HepG2 (cell line): Measurements from ENCODE around the gene SF3A2. TPM values are rescaled to one million over a fixed set of nuclear protein-coding genes. Genes with fewer than 3 reads are reported as not detected.

ENCODE experiments used
- ATAC-seq: fragments of 200-7000 bp; cut with Tn5 transposase; 3 replicates; pipeline ENCODE4 v1.9.1; 2020; ENCODE audit warnings: mild to moderate bottlenecking, moderate library complexity
- BruUV-seq: library from RNA; stranded (reverse); fragments of 400-500 nt; replicated peaks from 2 replicates; lab custom pipeline; 2021; lab: Mats Ljungman, UMichigan
- CTCF ChIA-PET: fragments of 300-600 bp; formaldehyde crosslinking; extraction: SDS; loops from one replicate; lab custom pipeline; 2021; ENCODE audit warnings: low total read pairs, inconsistent platforms, low intra/inter-chr PET ratio; lab: Yijun Ruan, JAX
- POLR2A ChIA-PET: fragments of 350-600 bp; sonication (Branson Sonifier 250); formaldehyde crosslinking; loops from one replicate; lab custom pipeline; 2020; ENCODE audit warnings: antibody characterized with exemption, inconsistent platforms; lab: Yijun Ruan, JAX
- DNase-seq: peaks from one replicate; pipeline ENCODE4 v3.0.0-alpha.2; 2015; ENCODE audit warnings: low spot score
- FAIRE-seq: peaks from 3 replicates; lab custom pipeline; 2011; peaks lifted over from hg19 to GRCh38; lab: Jason Lieb, UNC
- H2AFZ ChIP-seq: one replicate; pipeline ENCODE4 v1.6.1; 2011; ENCODE audit warnings: low read length, inconsistent platforms
- H3K27ac ChIP-seq: fragments of 300-600 bp; 3 replicates; pipeline ENCODE4 v1.8.0; 2011; ENCODE audit warnings: mixed run types, mild to moderate bottlenecking, mixed read lengths, low read length, inconsistent platforms; ENCODE audit not compliant: insufficient read depth; ENCODE audit errors: extremely low read length
- H3K27me3 ChIP-seq, 2 experiments: fragments of 200-600 bp in 1 of 2; 2 replicates in 1 of 2; 3 replicates in 1 of 2; pipeline versions ENCODE4 v1.6.0 to v1.8.0; 2011; ENCODE audit warnings: low read length in 2 of 2, mild to moderate bottlenecking in 2 of 2, moderate library complexity in 2 of 2, inconsistent platforms in 1 of 2; ENCODE audit not compliant: insufficient read depth in 2 of 2, control insufficient read depth in 1 of 2
- H3K36me3 ChIP-seq, 2 experiments: fragments of 200-600 bp in 1 of 2; replicated peaks in 1 of 2; 2 replicates in 1 of 2; 3 replicates in 1 of 2; pipeline versions ENCODE4 v1.5.1 to v1.8.0; 2011; ENCODE audit warnings: low read length in 2 of 2, inconsistent platforms in 1 of 2; ENCODE audit not compliant: insufficient read depth in 2 of 2, control insufficient read depth in 1 of 2
- H3K4me1 ChIP-seq: 2 replicates; pipeline ENCODE4 v1.5.1; 2012; ENCODE audit warnings: low read length, inconsistent platforms; ENCODE audit not compliant: insufficient read depth
- H3K4me2 ChIP-seq: 2 replicates; pipeline ENCODE4 v1.6.0; 2011; ENCODE audit warnings: low read depth, low read length, inconsistent platforms
- H3K4me3 ChIP-seq, 3 experiments: fragments of 200-600 bp in 1 of 3; sonication (generic), shearing (Covaris generic) in 1 of 3; replicated peaks in 1 of 3; 2 replicates each; pipeline ENCODE4 v1.5.1; 2011 to 2016; ENCODE audit warnings: low read length in 3 of 3, inconsistent platforms in 2 of 3, low read depth in 2 of 3, mild to moderate bottlenecking in 2 of 3, control low read depth in 1 of 3, mixed read lengths in 1 of 3; ENCODE audit not compliant: insufficient read depth in 1 of 3
- H3K79me2 ChIP-seq: one replicate; pipeline ENCODE4 v1.6.1; 2011; ENCODE audit warnings: low read length, inconsistent platforms; ENCODE audit not compliant: insufficient read depth
- H3K9ac ChIP-seq: 2 replicates; pipeline ENCODE4 v1.6.0; 2011; ENCODE audit warnings: mild to moderate bottlenecking, low read depth, low read length, inconsistent platforms; ENCODE audit not compliant: insufficient read depth
- H3K9me3 ChIP-seq: 2 replicates; pipeline ENCODE4 v1.5.1; 2012; ENCODE audit warnings: mild to moderate bottlenecking, low read length
- H4K20me1 ChIP-seq: 2 replicates; pipeline ENCODE4 v1.6.0; 2011; ENCODE audit warnings: inconsistent platforms, mild to moderate bottlenecking, low read length, moderate library complexity; ENCODE audit not compliant: insufficient read depth
- AGO2 ChIP-seq: fragments of 200-400 bp; formaldehyde crosslinking; optimal IDR thresholded peaks from 2 replicates; pipeline ENCODE3; 2017; ENCODE audit warnings: mild to moderate bottlenecking, low read depth, low read length, moderate library complexity
- ARID3A ChIP-seq: IDR thresholded peaks from 2 replicates; pipeline ENCODE4 v1.6.1; 2012; ENCODE audit warnings: low read depth, low read length, improper control_type of control experiment
- NRL ChIP-seq: sonication (generic); formaldehyde crosslinking; IDR thresholded peaks from 2 replicates; pipeline ENCODE4 v1.5.0; 2020; ENCODE audit warnings: missing genetic modification reagents, mild to moderate bottlenecking, moderate library complexity, borderline replicate concordance
- POLR2A ChIP-seq, 2 experiments: IDR thresholded peaks; 2 replicates each; pipeline ENCODE4 v1.6.1; 2011; ENCODE audit warnings: low read depth in 2 of 2, low read length in 2 of 2, mild to moderate bottlenecking in 1 of 2, moderate library complexity in 1 of 2; ENCODE audit not compliant: insufficient read depth in 1 of 2
- ZBTB33 ChIP-seq: sonication (generic); formaldehyde crosslinking; IDR thresholded peaks from 2 replicates; pipeline ENCODE4 v1.4.0; 2020; ENCODE audit warnings: missing genetic modification reagents
- ZNF558 ChIP-seq: sonication (generic); formaldehyde crosslinking; IDR thresholded peaks from 2 replicates; pipeline ENCODE4 v1.9.0; 2022; ENCODE audit warnings: mild to moderate bottlenecking, missing genetic modification reagents, borderline replicate concordance
- WGBS: methylation state at CpG from one replicate; pipeline ENCODE4 v1.1.6; 2017; ENCODE audit warnings: low lambda C conversion rate; 5-methylcytosine and 5-hydroxymethylcytosine counted together
- in situ Hi-C: cut with HindIII; loops from 2 replicates; pipeline ENCODE4 v1.10.0; 2017; ENCODE audit warnings: low pct_unique_long_range_greater_than_20kb; ENCODE audit not compliant: extremely low pct_ligation_motif_present
- intact Hi-C: fragments of 100-400 bp; cut with micrococcal nuclease; formaldehyde crosslinking; loops from one replicate; pipeline ENCODE4 v1.10.0; 2022; ENCODE audit not compliant: unreplicated experiment
- polyA plus RNA-seq, 8 experiments: library from polyadenylated mRNA; depleted of rRNA in 3 of 8; stranded (reverse) in 7 of 8; unstranded in 1 of 8; fragments of >200 nt; fragmentation: Illumina TruSeq in 4 of 8; extraction: Trizol in 4 of 8; gene quantifications; 2 replicates each; pipeline versions ENCODE4 v1.2.1 to v1.2.3, GENCODE V29; 2011 to 2016; ENCODE audit warnings: low read depth in 4 of 8, missing spikeins in 1 of 8, mixed read lengths in 1 of 8; ENCODE audit not compliant: insufficient read depth in 1 of 8
- total RNA-seq, 5 experiments: library from RNA; depleted of rRNA; stranded (reverse); fragments of >200 nt; fragmentation: Illumina TruSeq; extraction: Trizol; gene quantifications; 2 replicates each; pipeline ENCODE4 v1.2.3, GENCODE V29; 2016; ENCODE audit warnings: low read depth in 1 of 5

Gene SF3A2
- total and polyA plus RNA-seq, 2 of the 13 experiments (the other 11 are each of a cell fraction or from before 2014, with no cell fraction given), result 8.6 to 8.8 TPM

DNA sequence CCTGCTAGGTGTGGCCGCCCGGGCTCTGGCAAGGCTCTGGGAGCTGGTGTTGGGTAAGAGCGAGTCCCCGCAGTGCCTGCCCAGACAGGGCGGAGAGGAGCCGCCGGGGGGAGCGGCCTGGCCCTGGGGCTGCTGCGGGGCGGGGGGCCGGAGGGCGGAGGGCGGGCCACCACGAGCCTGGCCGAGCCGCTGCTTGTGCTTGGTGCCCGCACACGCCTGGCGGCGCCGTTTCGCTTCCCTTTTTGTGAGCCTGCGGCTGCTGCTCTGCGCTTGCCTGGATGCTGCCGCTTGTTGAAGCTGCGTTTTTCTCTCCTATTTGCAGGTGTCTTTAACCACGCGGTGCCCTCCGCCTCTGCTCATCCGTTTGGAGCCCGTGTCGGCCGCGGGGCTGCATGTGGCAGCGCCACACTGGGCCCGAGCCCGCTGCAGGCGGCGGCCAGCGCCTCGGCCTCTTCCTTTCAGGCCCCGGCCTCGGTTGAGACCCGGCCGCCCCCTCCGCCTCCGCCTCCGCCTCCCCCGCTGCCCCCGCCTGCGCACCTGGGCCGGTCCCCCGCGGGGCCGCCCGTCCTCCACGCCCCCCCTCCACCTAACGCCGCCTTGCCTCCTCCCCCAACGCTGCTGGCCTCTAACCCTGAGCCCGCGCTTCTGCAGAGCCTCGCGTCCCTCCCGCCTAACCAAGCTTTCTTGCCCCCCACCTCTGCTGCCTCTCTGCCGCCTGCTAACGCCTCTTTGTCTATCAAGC is 9.0 kb upstream of the SF3A2 start:
- FAIRE-seq (no peak), DNase-seq (no peak)
- intact Hi-C loops, result no loop called here
- Histone ChIP-seq H3K4me2 (no peak overlapping the region), H3K36me3 (peaks cover 29 to 49% of the 10 kb centered on the region in 2 experiments; a peak in 4 of 5 replicates), H3K27me3 (no peaks in the 10 kb centered on the region), H2AFZ (no peak overlapping the region)
- CTCF ChIA-PET, result no interaction called here
- WGBS, result 99% methylated on average over 56 of the region's 67 CpGs
- no peak for TF ChIP-seq NRL (CRISPR knock-in tag)
- TF ChIP-seq, all 625 proteins: peak for 0
- Histone ChIP-seq H3K9ac (no peak overlapping the region), H3K79me2 (no peaks in the 10 kb centered on the region), H3K4me1 (0 out of 2 replicates have a peak, but pooled peaks cover 1% of the 10 kb centered on the region), H3K9me3 (no peaks in the 10 kb centered on the region), H3K4me3 (no peak overlapping the region), H4K20me1 (no peaks in the 10 kb centered on the region), H3K27ac (no peak overlapping the region)
- in situ Hi-C loops, result no loop called here
- POLR2A ChIA-PET, result no interaction called here
- no peak for ATAC-seq
- no TSS peak for BruUV-seq

DNA sequence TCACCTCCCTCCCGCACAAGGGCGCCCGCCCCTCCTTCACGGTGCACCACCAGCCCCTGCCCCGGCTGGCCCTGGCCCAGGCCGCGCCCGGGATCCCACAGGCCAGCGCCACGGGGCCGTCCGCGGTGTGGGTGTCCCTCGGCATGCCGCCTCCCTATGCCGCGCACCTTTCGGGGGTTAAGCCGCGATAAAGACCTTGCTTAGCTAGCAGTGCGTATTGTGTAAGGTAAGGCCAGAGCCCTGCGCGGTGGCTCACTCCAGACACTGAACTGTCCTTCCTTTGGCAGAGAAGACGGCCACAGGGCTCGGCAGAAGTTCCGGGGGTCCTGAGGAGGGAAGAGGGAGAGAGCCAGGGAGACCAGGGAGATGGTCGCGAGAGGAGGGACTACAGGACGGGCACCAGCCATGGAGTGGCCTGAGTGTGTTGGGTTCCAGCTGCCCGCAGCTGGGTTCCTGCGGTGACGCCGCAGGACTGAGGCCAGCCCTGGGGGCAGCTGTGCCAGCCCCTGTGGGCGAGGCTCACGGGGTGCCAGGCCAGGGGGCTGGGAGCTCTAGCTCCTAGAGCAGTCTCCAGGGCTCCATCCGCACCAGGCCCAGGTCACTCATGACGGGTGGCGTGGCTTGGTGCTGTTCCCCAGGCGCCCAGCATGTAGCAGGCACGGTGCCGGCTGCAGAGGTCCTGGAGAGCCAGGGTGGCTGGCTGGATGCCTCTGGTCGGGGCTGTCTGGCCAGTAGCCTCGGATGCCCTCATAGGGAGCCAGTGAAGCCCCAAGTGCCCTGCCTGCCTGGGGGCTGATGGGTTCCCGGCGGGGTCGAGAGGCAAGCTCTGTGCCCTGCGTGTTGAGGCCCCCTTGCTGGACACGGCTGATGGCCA is 8.2 kb upstream of the SF3A2 start:
- FAIRE-seq (no peak), DNase-seq (no peak), ATAC-seq (no peak)
- no peaks in the 10 kb centered on the region for H3K27me3 ChIP-seq
- CTCF ChIA-PET, result no interaction called here
- H3K9me3 ChIP-seq, result no peaks in the 10 kb centered on the region
- H4K20me1 ChIP-seq, result no peaks in the 10 kb centered on the region
- BruUV-seq, result no TSS peak
- H3K4me1 ChIP-seq, result peaks cover 9% of the 10 kb centered on the region
- intact Hi-C loops, result no loop called here
- WGBS, result 99% methylated on average over 39 of the region's 48 CpGs
- H3K9ac ChIP-seq, result no peak overlapping the region
- no peak overlapping the region for H3K4me3 ChIP-seq
- H3K79me2 ChIP-seq, result no peaks in the 10 kb centered on the region
- TF ChIP-seq ZBTB33 (CRISPR knock-in tag), result peak; percentile 51; the same call in 1 of the 2 replicates
- TF ChIP-seq AGO2, result peak; percentile 58
- 0 out of 4 replicates have a peak, but pooled peaks of 1 of the 2 experiments have one; percentile 5 for TF ChIP-seq POLR2A (IDR thresholded peaks at IDR 0.05; ENCODE audit: insufficient read depth in 1 of 2, low read depth in 2 of 2, low read length in 2 of 2)
- no peak for TF ChIP-seq ZNF558
- no peak for TF ChIP-seq ARID3A
- in situ Hi-C loops, result no loop called here
- POLR2A ChIA-PET, result interaction anchor here (1.0 kb wide), 1 partner anchor 16 kb away, joined by 3 read pairs; no protein-coding TSS in a partner anchor
- no peak overlapping the region for H3K27ac ChIP-seq
- H2AFZ ChIP-seq, result no peak overlapping the region
- peaks cover 32 to 52% of the 10 kb centered on the region in 2 experiments; a peak in 4 of 5 replicates for H3K36me3 ChIP-seq
- no peak overlapping the region for H3K4me2 ChIP-seq
